Pancreas (tissue), 10 donors: Measurements from ENCODE around the gene DHX58. TPM values are rescaled to one million over a fixed set of nuclear protein-coding genes. Genes with fewer than 3 reads are reported as not detected.
A peak's percentile ranks its signal among the peaks of the same experiment; 100 is the strongest.

Experiments used
- ATAC-seq, 4 donors: fragments of 200-7000 bp; cut with Tn5 transposase; one replicate each; pipeline versions ENCODE4 v1.8.0 to v1.9.1; 2020; ENCODE audit warnings: mild to moderate bottlenecking in 4 of 4, moderate library complexity in 4 of 4
- DNase-seq, 6 donors: peaks; one replicate each; pipeline ENCODE4 v3.0.0-alpha.2; 2020
- FAIRE-seq: peaks from 2 replicates; lab custom pipeline; 2012; peaks lifted over from hg19 to GRCh38; lab: Jason Lieb, UNC
- H3K27ac ChIP-seq, 4 donors: fragments of 200-600 bp; sonication (generic); 1 replicate in 3 of 4; 2 replicates in 1 of 4; pipeline versions ENCODE4 v1.5.0 to v1.8.0; 2020
- H3K27me3 ChIP-seq, 4 donors: fragments of 200-600 bp; one replicate each; pipeline ENCODE4 v1.8.0; 2021
- H3K36me3 ChIP-seq, 3 donors: fragments of 200-600 bp; sonication (generic) in 1 of 3; one replicate each; pipeline versions ENCODE4 v1.5.0 to v1.8.0; 2020 to 2021
- H3K4me1 ChIP-seq, 3 donors: fragments of 200-600 bp; one replicate each; pipeline ENCODE4 v1.8.0; 2021
- H3K4me3 ChIP-seq, 4 donors: fragments of 200-600 bp; sonication (generic) in 2 of 4; one replicate each; pipeline versions ENCODE4 v1.5.0 to v1.8.0; 2020 to 2021
- H3K9me3 ChIP-seq, 4 donors: fragments of 200-600 bp; one replicate each; pipeline ENCODE4 v1.8.0; 2021
- WGBS, 2 donors: extraction: QIAGEN DNeasy Blood & Tissue Kit; methylation state at CpG; one replicate each; pipeline ENCODE4 v1.1.7; 2013; 5-methylcytosine and 5-hydroxymethylcytosine counted together
- intact Hi-C, 3 donors: fragments of 100-400 bp; cut with DNase I; formaldehyde crosslinking; loops; one replicate each; pipeline versions ENCODE4 v1.11.1 to v1.14.2; 2022
- polyA plus RNA-seq, 2 donors: library from polyadenylated mRNA; stranded (reverse); fragments of 200-250 nt; gene quantifications; one replicate each; pipeline ENCODE4 v1.2.3, GENCODE V29; 2013
- total RNA-seq, 6 donors: library from RNA; stranded (reverse); fragmentation: NEBNext Ultra II Directional in 4 of 6; extraction: Animal tissue kit (Norgen Biotek cat#: 25700) in 4 of 6; gene quantifications; one replicate each; pipeline versions ENCODE4 v1.2.1 to v1.2.4, GENCODE V29; 2021 to 2023
- TF ChIP-seq, protein P1 (sequence below), 4 donors: fragments of 200-600 bp; sonication (generic) in 3 of 4; IDR thresholded peaks; one replicate each; pipeline versions ENCODE4 v1.5.0 to v1.8.0; 2021; ENCODE audit warnings: antibody characterized with exemption in 4 of 4
- donor health status: healthy with polysubstance abuse.
- donor health status: DM: no; HTN: no; CAD: no; lungs with moderate emphysema.
- donor health status: DM: no; HTN: no; CAD: no.
- donor health status: control.
- donor health status: control.
- donor health status: Bipolar disorder and iron deficiency.
- donor health status: DM: yes; HTN: yes; CAD: no.
- donor health status: DM: no; HTN: no; CAD: no.
- donor health status: DM: no; HTN: no; CAD: no.
- donor health status: DM: yes; HTN: yes; CAD: no.

Gene DHX58
- total and polyA plus RNA-seq, 8 donors, result 3.7 to 22.8 (median 6.8) TPM

DNA sequence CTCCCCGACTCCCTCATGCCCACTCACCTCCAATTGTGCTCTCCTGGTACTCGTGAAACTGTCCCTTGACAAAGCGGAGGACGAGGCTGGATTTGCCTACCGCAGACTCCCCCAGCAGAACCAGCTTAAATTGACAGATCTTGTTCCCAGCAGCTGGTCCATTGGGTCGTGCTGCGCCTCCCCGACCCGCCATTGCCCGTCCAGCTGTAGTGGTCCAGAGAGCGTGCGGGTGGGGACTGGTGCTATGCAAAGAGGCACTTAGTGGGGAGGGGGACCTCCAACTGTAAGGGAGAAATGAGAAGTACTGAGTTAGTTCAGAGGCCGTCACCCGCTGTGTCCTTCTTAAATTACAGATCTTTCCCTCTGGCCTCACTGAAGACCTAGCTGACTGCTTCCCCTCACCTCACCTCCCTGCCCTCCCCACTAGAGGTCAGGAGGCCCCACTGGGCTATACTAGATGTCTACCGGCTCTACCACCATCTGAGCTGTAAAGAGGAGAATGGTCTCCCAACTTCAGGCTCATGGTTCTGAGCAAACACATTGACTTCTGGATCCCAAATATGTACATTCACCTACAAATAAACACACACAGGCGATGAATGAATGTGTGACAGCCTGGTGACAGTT lies 17.9 kb upstream of the DHX58 start:
- FAIRE-seq (no peak), ATAC-seq (no peak), DNase-seq (no peak)
- no peaks in the 10 kb centered on the region for H3K27me3 ChIP-seq
- H3K27ac ChIP-seq, result peak overlapping the region in 2 of 4 donors; percentile 28 to 41
- no peak overlapping the region for H3K4me3 ChIP-seq
- intact Hi-C loops, result no loop called here
- TF ChIP-seq, protein P1, sequence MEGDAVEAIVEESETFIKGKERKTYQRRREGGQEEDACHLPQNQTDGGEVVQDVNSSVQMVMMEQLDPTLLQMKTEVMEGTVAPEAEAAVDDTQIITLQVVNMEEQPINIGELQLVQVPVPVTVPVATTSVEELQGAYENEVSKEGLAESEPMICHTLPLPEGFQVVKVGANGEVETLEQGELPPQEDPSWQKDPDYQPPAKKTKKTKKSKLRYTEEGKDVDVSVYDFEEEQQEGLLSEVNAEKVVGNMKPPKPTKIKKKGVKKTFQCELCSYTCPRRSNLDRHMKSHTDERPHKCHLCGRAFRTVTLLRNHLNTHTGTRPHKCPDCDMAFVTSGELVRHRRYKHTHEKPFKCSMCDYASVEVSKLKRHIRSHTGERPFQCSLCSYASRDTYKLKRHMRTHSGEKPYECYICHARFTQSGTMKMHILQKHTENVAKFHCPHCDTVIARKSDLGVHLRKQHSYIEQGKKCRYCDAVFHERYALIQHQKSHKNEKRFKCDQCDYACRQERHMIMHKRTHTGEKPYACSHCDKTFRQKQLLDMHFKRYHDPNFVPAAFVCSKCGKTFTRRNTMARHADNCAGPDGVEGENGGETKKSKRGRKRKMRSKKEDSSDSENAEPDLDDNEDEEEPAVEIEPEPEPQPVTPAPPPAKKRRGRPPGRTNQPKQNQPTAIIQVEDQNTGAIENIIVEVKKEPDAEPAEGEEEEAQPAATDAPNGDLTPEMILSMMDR (IDR thresholded peaks at IDR 0.05), result no peak
- peaks cover 24 to 42% (median 28%) of the 10 kb centered on the region in 3 donors for H3K4me1 ChIP-seq
- WGBS, 2 donors, result 81 to 83% methylated on average over 16 of the region's 16 CpGs
- H3K36me3 ChIP-seq, result peaks cover 0 to 29% (median 11%) of the 10 kb centered on the region in 3 donors
- H3K9me3 ChIP-seq, result no peaks in the 10 kb centered on the region

DNA sequence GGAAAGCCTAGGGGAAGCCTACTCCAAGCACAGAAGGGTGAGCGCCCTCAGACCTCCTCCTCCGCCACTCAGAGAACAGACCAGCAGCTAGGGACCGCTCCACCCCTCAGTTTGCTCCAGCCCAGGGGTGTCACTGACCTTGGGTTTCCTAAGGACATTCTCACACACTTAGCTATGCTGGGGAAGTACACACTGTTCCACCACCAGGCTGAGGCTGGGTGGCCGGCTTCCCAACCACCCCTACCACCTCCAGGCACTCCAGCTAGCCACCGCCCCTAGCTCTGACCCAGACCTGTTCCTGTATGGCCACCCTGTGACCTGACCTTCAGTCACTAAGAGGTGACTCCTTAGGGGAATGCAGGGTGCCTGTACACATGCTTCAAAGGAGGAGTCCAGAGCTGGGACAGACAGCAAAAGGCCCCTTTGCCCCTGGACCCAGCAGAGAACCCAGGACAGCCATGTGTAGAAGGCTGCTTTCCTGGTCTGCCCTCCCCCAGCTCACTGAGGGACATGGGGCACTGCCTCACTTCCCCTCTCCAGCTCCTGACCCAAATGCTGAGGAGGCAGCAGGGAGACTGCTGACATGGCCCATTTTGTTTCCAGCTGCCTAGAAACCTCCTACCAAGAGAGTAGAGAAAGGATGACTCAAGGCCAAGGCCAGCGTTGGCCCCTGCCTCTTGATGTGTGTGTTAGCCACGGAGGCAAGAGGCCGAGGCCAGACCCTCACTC lies 16.8 kb upstream of the DHX58 start:
- no peak for FAIRE-seq
- intact Hi-C loops, result no loop called here
- H3K27me3 ChIP-seq, result no peaks in the 10 kb centered on the region
- no peaks in the 10 kb centered on the region for H3K9me3 ChIP-seq
- 84 to 90% methylated on average over 8 of the region's 8 CpGs for WGBS, 2 donors
- peak in 1 of 4 donors; percentile 6 for ATAC-seq
- TF ChIP-seq, protein P1 (IDR thresholded peaks at IDR 0.05), result no peak
- H3K36me3 ChIP-seq, result peaks cover 0 to 29% (median 11%) of the 10 kb centered on the region in 3 donors
- H3K27ac ChIP-seq, result peak overlapping the region in 1 of 4 donors; percentile 41
- DNase-seq, result peak in 1 of 6 donors; percentile 54
- H3K4me1 ChIP-seq, result peaks cover 13 to 31% (median 16%) of the 10 kb centered on the region in 3 donors
- no peak overlapping the region for H3K4me3 ChIP-seq

- Histone ChIP-seq H3K36me3 (peaks cover 0 to 29% (median 11%) of the 10 kb centered on the region in 3 donors), H3K9me3 (no peaks in the 10 kb centered on the region), H3K27ac (no peak overlapping the region), H3K4me1 (peaks cover 0 to 12% (median under 1%) of the 10 kb centered on the region in 3 donors), H3K27me3 (no peaks in the 10 kb centered on the region), H3K4me3 (no peak overlapping the region)
- TF ChIP-seq, protein P1 (IDR thresholded peaks at IDR 0.05), result no peak
- FAIRE-seq, result no peak
- ATAC-seq, result no peak
- intact Hi-C loops, result no loop called here
- WGBS, 2 donors, result 96 to 99% methylated on average over 6 of the region's 6 CpGs
- no peak for DNase-seq
These were observed 14.9 kb upstream of the DHX58 start for GRCh38 chr17:42127414-42127813.

GRCh38 chr17:42126836-42127235 lies 14.3 kb upstream of the DHX58 start:
- intact Hi-C loops, result no loop called here
- Histone ChIP-seq H3K4me3 (no peak overlapping the region), H3K9me3 (no peaks in the 10 kb centered on the region), H3K27ac (no peak overlapping the region), H3K27me3 (no peaks in the 10 kb centered on the region), H3K36me3 (peaks cover 0 to 29% (median 11%) of the 10 kb centered on the region in 3 donors), H3K4me1 (peaks cover 3 to 11% (median 6%) of the 10 kb centered on the region in 3 donors)
- 52 to 56% methylated on average over 3 of the region's 3 CpGs for WGBS, 2 donors
- TF ChIP-seq, protein P1 (IDR thresholded peaks at IDR 0.05), result no peak
- FAIRE-seq (no peak), DNase-seq (no peak), ATAC-seq (no peak)
